Panc1 (cell line): ENCODE measurements around the gene SGSM1.

ENCODE experiments used
- CTCF ChIP-seq: fragments of 450-650 bp; IDR thresholded peaks from 2 replicates; pipeline ENCODE4 v1.5.1; 2017; ENCODE audit warnings: mild to moderate bottlenecking
- POLR2AphosphoS5 ChIP-seq: IDR thresholded peaks from 2 replicates; pipeline ENCODE4 v1.6.1; 2012; ENCODE audit warnings: mild to moderate bottlenecking, low read depth, low read length, moderate library complexity
- TF ChIP-seq, protein P1 (sequence below), 2 experiments: IDR thresholded peaks; 2 replicates each; pipeline ENCODE4 v1.6.1; 2011 to 2012; ENCODE audit warnings: low read depth in 2 of 2, control low read depth in 1 of 2, low read length in 1 of 2, mild to moderate bottlenecking in 1 of 2, moderate library complexity in 1 of 2; ENCODE audit not compliant: insufficient read depth in 1 of 2

DNA sequence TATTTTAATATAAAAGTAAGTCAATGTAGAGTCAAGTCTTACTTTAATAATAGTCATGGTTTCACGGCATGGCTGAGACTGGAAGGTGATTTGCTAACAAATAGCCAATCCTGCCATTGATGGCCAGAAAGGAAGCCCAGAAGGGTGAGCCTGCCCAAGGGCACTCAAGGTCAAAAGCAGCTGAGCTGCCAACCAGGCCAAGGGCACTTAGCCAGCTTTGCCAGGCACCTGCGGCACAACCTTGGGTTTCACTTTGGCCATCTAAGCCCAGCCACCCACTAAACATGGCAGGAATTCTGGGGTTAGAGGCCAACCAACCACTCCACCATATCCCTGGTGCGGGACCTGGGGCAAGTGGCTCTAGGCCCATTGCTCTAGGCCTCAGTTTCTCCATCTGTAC, 136.3 kb downstream of the SGSM1 start:
- no peak for TF ChIP-seq CTCF
- no peak for TF ChIP-seq POLR2AphosphoS5
- TF ChIP-seq, protein P1, sequence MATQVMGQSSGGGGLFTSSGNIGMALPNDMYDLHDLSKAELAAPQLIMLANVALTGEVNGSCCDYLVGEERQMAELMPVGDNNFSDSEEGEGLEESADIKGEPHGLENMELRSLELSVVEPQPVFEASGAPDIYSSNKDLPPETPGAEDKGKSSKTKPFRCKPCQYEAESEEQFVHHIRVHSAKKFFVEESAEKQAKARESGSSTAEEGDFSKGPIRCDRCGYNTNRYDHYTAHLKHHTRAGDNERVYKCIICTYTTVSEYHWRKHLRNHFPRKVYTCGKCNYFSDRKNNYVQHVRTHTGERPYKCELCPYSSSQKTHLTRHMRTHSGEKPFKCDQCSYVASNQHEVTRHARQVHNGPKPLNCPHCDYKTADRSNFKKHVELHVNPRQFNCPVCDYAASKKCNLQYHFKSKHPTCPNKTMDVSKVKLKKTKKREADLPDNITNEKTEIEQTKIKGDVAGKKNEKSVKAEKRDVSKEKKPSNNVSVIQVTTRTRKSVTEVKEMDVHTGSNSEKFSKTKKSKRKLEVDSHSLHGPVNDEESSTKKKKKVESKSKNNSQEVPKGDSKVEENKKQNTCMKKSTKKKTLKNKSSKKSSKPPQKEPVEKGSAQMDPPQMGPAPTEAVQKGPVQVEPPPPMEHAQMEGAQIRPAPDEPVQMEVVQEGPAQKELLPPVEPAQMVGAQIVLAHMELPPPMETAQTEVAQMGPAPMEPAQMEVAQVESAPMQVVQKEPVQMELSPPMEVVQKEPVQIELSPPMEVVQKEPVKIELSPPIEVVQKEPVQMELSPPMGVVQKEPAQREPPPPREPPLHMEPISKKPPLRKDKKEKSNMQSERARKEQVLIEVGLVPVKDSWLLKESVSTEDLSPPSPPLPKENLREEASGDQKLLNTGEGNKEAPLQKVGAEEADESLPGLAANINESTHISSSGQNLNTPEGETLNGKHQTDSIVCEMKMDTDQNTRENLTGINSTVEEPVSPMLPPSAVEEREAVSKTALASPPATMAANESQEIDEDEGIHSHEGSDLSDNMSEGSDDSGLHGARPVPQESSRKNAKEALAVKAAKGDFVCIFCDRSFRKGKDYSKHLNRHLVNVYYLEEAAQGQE (IDR thresholded peaks at IDR 0.05; ENCODE audit: insufficient read depth in 1 of 2, low read depth in 2 of 2, low read length in 1 of 2) = no peak
